ENCODE results near the gene TRIM38.
A peak's percentile ranks its signal among the peaks of the same experiment; 100 is the strongest.

Gene TRIM38

DNA sequence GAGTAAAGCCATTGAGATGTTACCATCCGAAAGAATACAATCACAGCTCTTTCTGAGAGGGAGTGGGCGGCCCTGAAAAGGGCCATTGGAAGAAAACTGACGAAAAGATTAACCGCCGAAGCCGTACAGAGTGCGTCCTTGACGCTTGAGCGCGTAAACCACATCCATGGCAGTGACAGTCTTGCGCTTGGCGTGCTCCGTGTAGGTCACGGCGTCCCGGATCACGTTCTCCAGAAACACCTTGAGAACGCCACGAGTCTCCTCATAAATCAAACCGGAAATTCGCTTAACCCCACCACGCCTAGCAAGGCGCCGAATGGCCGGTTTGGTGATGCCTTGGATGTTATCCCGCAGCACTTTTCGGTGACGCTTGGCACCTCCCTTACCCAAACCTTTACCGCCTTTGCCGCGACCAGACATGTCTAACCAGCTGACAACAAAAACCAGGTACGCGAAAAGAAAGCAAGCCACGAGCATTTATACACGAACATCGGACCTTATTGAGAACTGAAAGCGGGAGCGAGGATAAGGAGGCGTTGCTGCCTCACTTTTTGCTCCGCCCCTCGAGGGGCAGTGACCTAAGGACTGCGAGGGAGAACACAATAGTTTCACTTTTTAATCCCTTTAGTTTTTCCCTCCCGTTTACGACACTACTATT is 64.4 kb downstream of the TRIM38 start:
- peak; percentile 90 for DNase-seq (ENCODE audit: low read depth)

DNA sequence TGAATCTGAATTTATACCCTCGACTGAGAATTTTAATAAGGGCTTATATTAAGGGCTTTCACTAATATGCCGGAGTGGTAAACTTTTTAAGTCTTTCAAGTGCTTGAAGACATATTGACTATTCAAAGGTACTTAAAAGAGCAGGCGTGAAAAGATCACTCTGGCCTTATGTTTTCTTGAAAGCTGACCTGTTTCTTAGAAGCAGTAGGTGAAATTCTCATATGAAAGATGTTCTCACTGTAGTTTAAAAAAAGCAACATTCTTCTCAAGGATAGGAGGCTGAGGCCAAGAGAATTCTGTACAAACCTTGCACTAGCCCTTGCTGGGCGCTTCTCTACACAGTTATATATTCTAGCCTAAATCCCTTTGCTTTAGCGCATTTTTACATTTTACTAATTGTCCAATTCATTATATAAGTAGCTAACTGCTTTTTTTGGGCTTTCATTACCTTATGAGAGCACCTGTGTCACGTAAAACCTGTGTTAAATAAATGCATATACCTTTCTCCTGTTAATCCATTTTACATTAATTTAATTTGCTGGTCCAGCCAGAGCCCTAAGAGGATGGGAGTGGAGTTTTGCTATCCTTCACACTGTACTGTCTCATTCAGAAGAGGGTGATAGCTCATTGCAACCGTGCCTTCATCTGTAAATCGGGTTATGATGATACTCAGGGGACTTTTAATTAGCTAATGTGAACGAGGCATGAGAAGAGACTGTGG is 65.0 kb downstream of the TRIM38 start:
- DNase-seq (ENCODE audit: low read depth): no peak

DNA sequence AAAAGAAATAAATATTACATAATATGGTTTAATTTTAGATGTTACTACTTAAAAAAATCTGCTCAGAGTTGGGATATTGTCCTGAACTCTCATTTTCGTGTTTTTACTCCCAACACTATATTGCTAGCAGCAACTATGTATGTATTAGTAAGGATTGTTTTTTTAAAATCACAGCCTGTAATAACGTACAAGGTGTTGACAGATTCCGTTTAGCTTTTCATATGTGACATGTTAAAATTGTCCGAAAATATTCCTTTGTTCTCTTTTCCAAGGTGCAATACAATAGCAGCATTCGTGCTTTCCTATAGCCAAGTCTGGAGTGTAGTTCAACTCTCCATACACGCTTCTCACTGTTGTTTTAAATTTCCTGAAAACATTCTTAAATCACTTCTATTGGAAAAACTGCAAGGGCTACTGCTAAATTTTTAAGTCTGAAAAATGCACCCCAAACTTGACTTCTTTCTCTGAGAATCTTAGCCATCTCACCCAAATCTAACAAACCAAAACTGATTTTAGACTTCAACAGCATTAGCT is 65.7 kb downstream of the TRIM38 start:
- no peak for DNase-seq (ENCODE audit: low read depth)

DNA sequence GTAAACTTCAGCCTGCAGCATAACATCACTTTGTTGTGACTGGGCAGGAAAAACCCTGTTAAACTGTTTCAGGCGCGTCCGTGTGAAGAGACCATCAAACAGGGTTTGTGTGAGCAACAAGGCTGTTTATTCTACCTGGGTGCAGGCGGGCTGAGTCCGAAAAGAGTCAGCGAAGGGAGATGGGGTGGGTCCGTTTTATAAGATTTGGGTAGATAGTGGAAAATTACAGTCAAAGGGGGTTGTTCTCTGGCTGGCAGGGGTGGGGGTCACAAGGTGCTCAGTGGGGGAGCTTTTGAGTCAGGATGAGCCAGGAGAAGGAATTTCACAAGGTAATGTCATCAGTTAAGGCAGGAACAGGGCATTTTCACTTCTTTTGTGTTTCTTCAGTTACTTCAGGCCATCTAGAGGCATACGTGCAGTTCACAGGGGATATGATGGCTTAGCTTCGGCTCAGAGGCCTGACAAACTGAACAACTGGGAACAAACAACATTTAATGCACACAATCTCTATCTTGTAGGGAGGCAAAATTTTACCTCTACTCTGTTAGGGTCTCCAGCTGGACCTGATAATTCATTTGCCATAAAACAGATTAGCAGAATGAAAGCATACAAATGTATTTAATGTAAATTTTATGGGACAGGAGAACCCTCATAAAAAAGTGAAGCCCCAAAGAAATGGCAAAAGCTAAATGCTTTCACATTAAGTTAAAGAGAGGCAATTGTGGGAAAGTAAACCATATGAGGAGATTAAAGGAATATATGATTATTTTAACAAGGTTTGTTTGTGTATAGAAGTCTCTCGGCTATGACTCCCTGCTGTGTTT is 66.4 kb downstream of the TRIM38 start:
- no peak for DNase-seq (ENCODE audit: low read depth)

DNA sequence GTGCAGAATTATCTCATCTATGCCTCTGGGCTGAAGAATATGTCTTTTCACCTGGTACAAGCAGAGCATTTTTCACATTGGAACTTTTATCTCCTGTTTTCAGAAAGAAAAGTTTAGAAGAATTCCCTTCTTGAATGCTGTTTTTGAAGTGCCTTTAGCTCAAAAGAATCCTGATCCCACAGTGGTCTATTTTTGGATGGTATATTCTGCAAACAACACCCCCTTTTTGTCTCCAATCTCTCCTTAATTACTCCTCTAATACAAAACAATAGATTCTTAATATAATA is 66.9 kb downstream of the TRIM38 start:
- no peak for DNase-seq (ENCODE audit: low read depth)

DNA sequence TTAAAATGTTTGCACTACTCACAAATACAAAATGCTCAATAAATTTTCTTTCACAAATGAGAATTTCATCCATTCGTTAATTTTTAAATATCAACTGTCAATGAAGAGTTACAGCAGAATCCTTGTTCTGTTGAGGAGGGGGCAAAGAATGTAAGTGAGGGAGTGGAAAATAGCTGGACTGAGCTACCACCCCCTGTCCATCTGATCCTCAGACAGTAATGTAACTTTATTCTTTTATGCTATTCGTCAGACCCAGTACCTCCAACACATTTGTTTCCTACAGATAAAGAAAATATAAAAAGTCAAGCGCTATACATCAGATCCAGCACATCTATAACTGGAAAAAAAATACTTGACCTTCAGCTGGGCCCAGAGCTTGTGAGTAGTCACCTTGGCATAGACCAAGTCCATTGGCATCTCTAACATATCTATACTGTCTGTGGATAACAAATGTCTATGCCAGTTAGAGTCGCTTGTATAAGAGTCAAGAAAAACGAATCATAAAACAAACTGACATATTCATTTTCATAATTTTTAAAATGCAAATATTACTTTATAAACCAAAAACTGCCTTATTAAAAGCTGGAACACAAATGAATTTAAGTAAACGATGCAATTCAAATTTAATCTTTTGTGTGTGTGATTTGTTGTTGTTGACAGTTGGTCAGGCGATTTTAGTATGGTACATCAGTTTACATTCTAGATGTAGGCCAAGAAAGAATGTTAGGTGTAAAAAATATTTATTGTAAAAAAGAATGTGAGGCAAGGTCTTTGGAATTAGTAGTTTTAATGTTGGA is 67.5 kb downstream of the TRIM38 start:
- no peak for DNase-seq (ENCODE audit: low read depth)

DNA sequence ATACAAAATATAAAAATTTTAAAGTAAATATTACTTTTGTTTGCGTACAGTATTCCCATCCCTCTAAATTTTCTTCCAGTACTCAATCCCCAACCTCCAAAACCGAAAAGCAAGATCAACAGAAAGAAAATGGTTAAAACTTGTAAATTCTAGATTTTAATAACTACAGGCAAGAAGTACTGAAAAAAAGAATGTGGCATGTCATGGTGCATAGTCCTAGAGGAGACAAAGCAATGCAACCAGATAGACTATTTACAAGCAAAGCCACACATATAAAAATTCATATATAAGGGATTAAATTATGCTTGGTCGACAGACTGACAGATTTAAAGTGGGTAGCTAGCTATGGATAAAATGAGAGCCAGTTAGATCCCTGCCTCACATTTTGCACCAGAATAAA is 68.1 kb downstream of the TRIM38 start:
- DNase-seq (ENCODE audit: low read depth): no peak

DNA sequence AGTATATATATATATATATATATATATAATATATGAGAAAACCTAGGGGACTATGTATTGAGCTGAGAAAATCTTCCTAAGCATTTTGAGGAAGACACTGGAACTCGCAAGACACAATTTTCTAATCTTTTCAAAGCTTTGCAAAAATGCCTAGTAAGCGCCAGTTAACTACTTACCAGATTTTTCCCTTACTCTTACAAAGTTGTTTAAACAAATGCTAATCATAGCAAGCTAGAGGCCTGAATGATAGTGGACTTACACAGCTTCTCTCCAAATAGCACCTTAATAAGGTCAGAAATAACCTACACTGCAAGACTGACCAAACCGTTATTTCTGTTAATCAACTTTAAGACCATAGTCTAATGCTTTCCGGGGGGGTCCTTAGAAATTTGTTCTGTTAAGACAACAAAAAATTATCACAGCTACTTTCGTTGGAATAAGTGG is 68.6 kb downstream of the TRIM38 start:
- DNase-seq (ENCODE audit: low read depth): no peak

DNA sequence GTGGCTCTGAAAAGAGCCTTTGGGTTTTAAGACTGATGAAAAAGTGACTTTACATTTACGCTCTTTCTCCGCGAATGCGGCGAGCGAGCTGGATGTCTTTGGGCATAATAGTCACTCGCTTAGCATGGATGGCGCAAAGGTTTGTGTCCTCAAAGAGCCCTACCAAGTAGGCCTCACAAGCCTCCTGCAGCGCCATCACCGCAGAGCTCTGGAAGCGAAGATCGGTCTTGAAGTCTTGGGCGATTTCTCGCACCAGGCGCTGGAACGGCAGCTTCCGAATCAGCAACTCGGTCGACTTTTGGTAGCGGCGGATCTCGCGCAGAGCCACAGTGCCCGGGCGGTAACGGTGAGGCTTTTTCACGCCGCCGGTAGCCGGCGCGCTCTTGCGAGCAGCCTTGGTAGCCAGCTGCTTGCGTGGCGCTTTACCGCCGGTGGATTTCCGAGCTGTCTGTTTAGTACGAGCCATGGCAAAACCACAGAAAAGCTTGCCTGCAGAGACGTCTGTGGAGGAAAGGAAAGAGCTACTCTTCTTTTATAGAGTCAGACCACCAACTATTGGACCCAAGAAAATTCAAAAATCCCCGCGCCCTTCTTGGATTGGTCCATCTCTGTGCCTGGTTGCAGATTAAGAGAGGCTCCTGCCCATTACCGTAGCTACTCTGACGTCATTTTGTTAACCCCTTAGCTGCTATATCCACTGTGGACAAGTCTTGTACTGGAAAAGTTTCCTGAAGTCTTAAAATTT is 69.2 kb downstream of the TRIM38 start:
- DNase-seq (ENCODE audit: low read depth): peak; percentile 70

DNA sequence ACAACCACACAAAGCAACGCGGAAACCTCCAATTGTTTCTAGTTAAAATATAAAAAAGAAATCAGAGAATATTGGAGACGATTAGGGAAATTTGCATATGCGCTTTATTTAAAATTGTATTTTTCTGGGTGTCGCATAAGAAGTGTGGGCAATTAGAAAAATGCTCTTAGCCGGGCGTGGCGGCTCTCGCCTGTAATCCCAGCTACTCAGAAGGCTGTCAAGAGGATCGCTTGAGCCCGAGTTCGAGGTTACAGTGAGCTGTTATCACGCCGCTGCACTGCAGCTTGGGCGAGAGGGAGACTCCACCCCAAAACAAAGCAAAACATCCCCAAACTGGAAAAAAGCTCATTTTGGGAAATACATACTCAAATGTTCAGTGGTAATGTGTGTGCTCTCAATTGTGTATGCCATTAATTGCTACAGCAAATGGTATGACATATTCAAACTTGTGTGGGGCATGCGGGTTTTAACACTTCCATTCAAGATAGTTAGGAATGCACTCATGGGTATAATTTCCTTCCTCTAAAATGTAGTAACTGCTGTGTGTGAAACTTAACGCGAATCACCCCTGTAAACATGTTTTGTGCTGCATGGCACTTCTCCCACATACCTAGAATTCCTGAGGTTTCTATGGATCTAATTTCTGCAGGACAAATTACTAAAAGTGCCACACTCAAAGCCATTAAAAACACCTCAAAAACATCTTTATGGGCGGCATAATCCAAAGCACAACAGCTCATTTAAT is 69.9 kb downstream of the TRIM38 start:
- no peak for DNase-seq (ENCODE audit: low read depth)

DNA sequence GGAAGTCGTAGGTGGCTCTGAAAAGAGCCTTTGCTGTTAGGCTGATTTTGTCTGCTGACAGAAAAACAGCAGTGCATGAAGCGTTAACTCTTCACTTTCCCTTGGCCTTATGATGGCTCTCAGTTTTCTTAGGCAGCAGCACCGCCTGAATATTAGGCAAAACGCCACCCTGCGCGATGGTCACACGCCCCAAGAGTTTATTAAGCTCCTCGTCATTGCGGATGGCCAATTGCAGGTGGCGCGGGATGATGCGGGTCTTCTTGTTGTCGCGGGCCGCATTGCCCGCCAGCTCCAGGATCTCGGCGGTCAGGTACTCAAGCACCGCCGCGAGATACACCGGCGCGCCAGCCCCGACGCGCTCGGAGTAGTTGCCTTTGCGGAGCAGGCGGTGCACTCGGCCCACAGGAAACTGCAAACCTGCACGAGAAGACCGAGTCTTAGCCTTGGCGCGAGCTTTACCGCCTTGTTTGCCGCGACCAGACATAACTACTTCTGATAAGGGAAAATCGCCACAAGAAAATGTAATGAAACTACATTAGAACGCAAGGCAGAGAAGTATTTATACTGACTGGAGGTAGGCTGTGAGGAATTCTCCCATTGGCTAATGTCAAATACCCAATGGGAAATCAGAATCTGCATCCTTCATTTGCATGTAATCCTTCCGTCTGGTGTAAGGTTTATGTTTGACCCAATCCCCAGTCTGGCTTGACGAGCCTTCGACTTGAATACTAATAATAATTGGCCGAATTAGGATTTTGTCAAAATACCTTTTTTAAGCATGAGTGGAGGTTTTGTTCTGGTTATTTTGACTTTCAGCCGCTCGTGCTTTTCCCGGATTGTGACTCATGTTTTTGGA is 70.7 kb downstream of the TRIM38 start:
- DNase-seq (ENCODE audit: low read depth): no peak

DNA sequence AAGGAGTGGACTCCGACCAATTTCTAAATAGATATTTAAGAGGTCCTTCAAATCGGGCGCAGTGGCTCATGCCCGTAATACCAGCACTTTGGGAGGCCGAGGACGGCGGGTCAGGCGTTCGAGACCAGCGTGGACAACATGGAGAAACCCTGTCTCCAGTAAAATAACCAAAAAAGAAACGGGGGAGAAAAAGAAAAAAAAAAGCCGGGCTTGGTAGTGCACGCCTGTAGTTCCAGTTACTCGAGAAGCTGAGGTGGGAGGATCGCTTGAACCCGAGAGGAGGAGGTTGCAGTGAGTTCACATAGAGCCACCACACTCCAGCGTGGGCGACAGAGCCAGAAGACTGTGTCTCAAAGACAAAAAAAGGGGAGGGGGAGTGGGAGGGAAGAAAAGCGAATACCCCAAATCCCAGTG is 71.3 kb downstream of the TRIM38 start:
- DNase-seq (ENCODE audit: low read depth): no peak

DNA sequence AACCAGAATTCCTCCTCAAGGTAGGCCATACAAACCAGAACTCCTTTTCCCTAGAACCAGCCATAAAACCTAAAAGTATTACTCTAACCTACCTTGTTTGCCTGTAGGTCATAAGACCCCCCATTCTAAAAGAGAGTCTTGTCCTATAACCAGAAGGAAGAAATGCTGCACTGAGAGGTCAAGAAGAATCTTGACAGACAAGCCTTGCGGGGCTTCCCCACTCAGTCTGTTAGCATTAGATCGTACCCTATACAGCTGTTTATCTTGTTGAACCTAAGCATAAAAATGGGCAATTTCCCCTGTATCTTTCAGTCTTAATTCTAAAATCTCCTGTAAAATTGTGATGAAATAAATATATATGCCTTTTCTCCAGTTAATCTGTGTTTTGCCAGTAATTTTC is 72.3 kb downstream of the TRIM38 start:
- no peak for DNase-seq (ENCODE audit: low read depth)

All from stimulated activated CD4-positive, alpha-beta T cell treated with anti-CD3 and anti-CD28 coated beads, Interleukin-2, amount 100 ng/mL, for 4 hours (primary cell).